HFF-Myc (cell line): ENCODE results near the gene GPR31.

Experiments
- DNase-seq: peaks from one replicate; pipeline ENCODE4 v3.0.0-alpha.2; 2011; ENCODE audit warnings: low read depth; ENCODE audit errors: extremely low read depth
- H3K4me3 ChIP-seq: replicated peaks from 2 replicates; pipeline ENCODE4 v1.5.1; 2011; ENCODE audit warnings: low read depth, mild to moderate bottlenecking, control low read depth, low read length
- CTCF ChIP-seq: IDR thresholded peaks from 2 replicates; pipeline ENCODE4 v1.5.1; 2012; ENCODE audit warnings: mild to moderate bottlenecking, low read depth, low read length, control low read depth; ENCODE audit errors: missing control alignments

GPR31 gene

GRCh38 chr6:167152862-167153261, 4.9 kb downstream of the GPR31 start:
- no peak for TF ChIP-seq CTCF
- H3K4me3 ChIP-seq, result no peak overlapping the region
- no peak for DNase-seq

- TF ChIP-seq CTCF, result no peak
- no peak overlapping the region for H3K4me3 ChIP-seq
Observed at GRCh38 chr6:167151648-167152047, 6.1 kb downstream of the GPR31 start.

GRCh38 chr6:167150941-167151549, 6.7 kb downstream of the GPR31 start:
- DNase-seq, result no peak
- no peak overlapping the region for H3K4me3 ChIP-seq
- no peak for TF ChIP-seq CTCF

More at GRCh38 chr6:167151648-167152047, 6.1 kb downstream of the GPR31 start:
- no peak for DNase-seq

GRCh38 chr6:167148997-167149396, 8.8 kb downstream of the GPR31 start:
- no peak overlapping the region for H3K4me3 ChIP-seq
- no peak for DNase-seq
- no peak for TF ChIP-seq CTCF

GRCh38 chr6:167148021-167148420, 9.8 kb downstream of the GPR31 start:
- no peak overlapping the region for H3K4me3 ChIP-seq
- no peak for TF ChIP-seq CTCF
- DNase-seq, result no peak

GRCh38 chr6:167146977-167147376, 10.8 kb downstream of the GPR31 start:
- DNase-seq, result no peak
- H3K4me3 ChIP-seq, result no peak overlapping the region
- TF ChIP-seq CTCF, result no peak

GRCh38 chr6:167146135-167146534, 11.6 kb downstream of the GPR31 start:
- no peak for DNase-seq
- no peak overlapping the region for H3K4me3 ChIP-seq
- TF ChIP-seq CTCF, result no peak
